ENCODE measurements around the gene CTDP1.

Gene CTDP1

DNA sequence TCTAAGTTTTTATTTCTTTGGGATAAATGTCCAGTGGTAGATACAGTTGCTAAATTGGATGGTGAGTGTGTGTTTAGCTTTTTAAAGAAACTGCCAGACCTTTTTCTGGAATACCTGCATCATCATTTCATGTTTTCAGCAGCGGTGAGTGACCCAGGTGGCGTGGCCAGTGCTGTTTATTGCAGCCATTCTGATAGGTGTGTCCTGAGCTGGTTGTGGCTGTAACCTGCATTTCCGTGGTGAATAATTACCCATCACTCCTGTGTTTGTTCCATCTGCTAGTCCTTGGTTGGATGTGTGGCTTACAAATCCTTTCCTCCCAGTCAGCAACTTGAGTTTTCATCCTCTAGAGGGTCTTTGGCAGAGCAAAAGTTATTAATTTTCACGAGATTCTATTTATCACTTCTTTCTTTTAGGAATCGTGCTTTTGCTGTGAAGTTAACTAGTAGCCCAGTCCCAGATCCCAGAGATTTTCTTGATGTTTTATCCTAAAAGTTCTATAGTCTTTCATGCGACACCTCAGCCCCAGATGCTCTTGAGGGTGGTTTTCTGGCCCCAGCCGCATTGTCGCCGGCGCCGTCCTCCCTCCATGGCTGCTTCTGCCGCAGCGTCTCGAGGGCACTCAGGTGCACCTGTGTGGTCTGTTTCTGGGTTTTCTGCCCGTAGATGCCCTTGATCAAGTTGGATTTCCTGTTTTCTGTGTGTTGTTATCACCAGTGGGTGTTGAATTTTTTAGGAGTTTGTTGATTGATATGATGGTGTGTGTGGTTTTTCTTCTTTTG, 44.9 kb downstream of the CTDP1 start:
- TF ChIP-seq, protein P1, sequence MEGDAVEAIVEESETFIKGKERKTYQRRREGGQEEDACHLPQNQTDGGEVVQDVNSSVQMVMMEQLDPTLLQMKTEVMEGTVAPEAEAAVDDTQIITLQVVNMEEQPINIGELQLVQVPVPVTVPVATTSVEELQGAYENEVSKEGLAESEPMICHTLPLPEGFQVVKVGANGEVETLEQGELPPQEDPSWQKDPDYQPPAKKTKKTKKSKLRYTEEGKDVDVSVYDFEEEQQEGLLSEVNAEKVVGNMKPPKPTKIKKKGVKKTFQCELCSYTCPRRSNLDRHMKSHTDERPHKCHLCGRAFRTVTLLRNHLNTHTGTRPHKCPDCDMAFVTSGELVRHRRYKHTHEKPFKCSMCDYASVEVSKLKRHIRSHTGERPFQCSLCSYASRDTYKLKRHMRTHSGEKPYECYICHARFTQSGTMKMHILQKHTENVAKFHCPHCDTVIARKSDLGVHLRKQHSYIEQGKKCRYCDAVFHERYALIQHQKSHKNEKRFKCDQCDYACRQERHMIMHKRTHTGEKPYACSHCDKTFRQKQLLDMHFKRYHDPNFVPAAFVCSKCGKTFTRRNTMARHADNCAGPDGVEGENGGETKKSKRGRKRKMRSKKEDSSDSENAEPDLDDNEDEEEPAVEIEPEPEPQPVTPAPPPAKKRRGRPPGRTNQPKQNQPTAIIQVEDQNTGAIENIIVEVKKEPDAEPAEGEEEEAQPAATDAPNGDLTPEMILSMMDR (IDR thresholded peaks at IDR 0.05; ENCODE audit: control extremely low read depth, extremely low read depth, low read depth, missing control alignments) = no peak
- ChIA-PET CTCF (no interaction called here), POLR2A (no interaction called here)
- DNase-seq (ENCODE audit: extremely low spot score) = no peak

DNA sequence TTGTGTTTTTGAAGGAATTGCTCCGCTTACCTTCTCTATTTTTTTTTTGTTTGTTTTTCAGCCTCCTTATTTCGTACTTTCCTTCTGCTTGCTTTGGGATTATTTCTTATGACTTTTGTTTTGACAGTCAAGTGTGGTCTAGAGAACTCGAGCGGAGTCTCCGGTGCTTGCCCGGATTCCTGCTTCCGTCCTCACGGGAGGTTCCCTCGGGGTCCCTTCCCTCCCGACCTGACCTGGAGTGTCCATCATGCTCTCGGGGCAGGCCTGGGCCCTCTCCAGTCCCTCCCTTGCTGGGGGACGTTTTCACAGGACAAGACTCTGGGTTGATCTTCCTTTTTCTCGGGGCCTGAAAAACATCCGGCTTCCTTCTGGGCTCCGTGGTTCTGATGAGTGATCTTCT, 45.9 kb downstream of the CTDP1 start:
- ChIA-PET CTCF (no interaction called here), POLR2A (no interaction called here)
- TF ChIP-seq, protein P1 (IDR thresholded peaks at IDR 0.05; ENCODE audit: control extremely low read depth, extremely low read depth, low read depth, missing control alignments) = no peak
- no peak for DNase-seq (ENCODE audit: extremely low spot score)

DNA sequence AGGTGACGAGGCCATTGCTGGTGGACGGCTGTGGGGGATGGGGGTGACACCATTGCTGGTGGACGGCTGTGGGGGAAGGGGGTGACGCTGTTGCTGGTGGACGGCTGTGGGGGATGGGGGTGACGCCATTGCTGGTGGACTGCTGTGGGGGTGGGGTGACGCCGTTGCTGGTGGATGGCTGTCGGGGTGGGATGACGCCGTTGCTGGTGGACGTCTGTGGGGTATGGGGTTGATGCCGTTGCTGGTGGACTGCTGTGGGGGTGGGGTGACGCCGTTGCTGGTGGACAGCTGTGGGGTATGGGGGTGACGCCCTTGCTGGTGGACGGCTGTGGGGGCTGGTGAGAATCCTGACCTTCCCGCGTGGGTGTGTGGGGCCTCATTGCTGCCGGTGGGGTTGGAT, 47.1 kb downstream of the CTDP1 start:
- CTCF ChIA-PET = no interaction called here

DNA sequence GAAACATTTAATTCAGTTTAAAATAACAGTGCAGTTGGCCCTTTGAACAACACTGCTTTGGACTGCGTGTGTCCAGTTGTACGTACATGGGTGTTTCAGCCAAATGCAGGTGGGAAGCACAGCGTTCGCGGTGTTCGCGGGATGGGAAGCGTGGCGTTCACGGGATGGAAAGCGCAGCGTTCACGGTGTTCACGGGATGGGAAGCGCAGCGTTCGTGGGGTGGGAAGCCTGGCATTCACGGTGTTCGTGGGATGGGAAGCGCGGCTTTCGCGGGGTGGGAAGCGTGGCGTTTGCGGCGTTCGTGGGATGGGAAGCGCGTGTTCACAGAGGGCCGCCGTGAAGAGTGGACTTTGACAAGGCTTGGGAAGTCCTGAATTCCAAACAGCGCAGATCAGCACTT, 47.6 kb downstream of the CTDP1 start:
- CTCF ChIA-PET = no interaction called here
- POLR2A ChIA-PET = no interaction called here

More for the DNA sequence above, 47.1 kb downstream of the CTDP1 start:
- POLR2A ChIA-PET = no interaction called here
- DNase-seq (ENCODE audit: extremely low spot score) = no peak
- TF ChIP-seq, protein P1 (IDR thresholded peaks at IDR 0.05; ENCODE audit: control extremely low read depth, extremely low read depth, low read depth, missing control alignments) = no peak

DNA sequence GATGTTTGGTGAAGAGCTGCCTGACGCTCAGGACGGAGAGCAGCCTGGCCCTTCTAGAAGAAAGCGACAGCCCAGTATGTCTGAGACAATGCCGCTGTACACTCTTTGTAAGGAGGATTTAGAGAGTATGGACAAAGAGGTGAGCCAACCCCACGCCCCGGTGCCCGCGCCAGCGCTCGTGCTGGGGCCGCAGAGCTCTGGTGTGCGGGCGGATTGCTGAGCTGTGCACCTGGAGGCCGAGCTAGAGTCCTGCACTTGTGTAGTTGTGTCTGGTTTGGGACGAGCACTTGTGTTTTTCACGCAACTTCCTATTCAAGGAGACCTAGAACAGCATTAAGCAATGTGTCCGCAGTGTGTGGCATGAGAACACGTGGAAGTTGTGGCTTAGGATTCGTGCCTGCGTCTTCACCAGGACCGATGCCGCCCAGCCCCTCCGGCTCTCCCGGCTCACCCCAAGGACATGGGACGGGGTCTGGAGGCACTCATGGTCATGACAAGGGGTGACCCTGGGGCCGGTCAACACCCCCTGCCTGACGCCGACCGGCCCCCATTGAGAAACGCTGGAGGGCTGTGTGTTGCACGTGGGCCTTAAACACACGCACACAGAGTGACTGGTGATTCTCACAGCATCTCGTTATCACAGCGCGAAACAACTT, 49.5 kb downstream of the CTDP1 start:
- TF ChIP-seq, protein P1 (IDR thresholded peaks at IDR 0.05; ENCODE audit: control extremely low read depth, extremely low read depth, low read depth, missing control alignments) = no peak
- ChIA-PET CTCF (no interaction called here), POLR2A (no interaction called here)
- no peak for DNase-seq (ENCODE audit: extremely low spot score)

More for the DNA sequence above, 47.6 kb downstream of the CTDP1 start:
- DNase-seq (ENCODE audit: extremely low spot score) = no peak
- TF ChIP-seq, protein P1 (IDR thresholded peaks at IDR 0.05; ENCODE audit: control extremely low read depth, extremely low read depth, low read depth, missing control alignments) = no peak

DNA sequence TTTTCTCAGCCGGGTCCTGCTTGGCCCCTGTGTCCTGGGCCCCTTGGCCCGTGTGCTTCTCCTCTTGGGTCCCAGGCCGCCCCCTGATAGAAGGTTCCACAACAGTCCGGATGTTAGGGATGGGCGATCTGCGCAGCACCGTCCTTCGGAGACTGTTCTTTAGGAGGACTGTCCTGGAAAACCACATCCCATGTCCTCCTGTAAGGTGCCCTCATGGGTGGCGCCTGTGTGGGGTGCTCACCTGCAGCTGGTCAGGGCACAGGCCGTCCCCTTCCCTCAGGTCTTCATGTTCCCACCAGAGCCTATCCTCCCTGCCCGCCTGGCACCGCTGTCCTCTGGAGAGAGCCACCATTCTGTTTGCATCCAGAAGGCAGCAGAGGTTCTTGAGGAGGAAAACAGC, 50.0 kb downstream of the CTDP1 start:
- no peak for DNase-seq (ENCODE audit: extremely low spot score)
- TF ChIP-seq, protein P1 (IDR thresholded peaks at IDR 0.05; ENCODE audit: control extremely low read depth, extremely low read depth, low read depth, missing control alignments) = no peak
- ChIA-PET CTCF (no interaction called here), POLR2A (no interaction called here)

Measured in GM10248 (cell line).